Transverse colon (tissue), 4 donors: Measurements from ENCODE around the gene SYMPK. TPM values are rescaled to one million over a fixed set of nuclear protein-coding genes. Genes with fewer than 3 reads are reported as not detected.
"Not testable (repeated sequence)": the region's sequence is repeated elsewhere in the genome, so short reads cannot be mapped to it uniquely, and the experiment has no call there.

Experiments
- DNase-seq: peaks from one replicate; pipeline ENCODE4 v3.0.0-alpha.2; 2019
- H3K27ac ChIP-seq, 4 donors: fragments of 200-600 bp; sonication (generic); 2 replicates each; pipeline ENCODE4 v1.5.1; 2016 to 2018; ENCODE audit warnings: inconsistent platforms in 4 of 4
- H3K27me3 ChIP-seq: fragments of 200-600 bp; sonication (generic); 2 replicates; pipeline ENCODE4 v1.5.1; 2017; ENCODE audit warnings: inconsistent platforms
- H3K36me3 ChIP-seq, 4 donors: fragments of 200-600 bp; sonication (generic); 2 replicates each; pipeline ENCODE4 v1.5.1; 2017 to 2019; ENCODE audit warnings: inconsistent platforms in 4 of 4
- H3K4me1 ChIP-seq, 4 donors: fragments of 200-600 bp; sonication (generic); 2 replicates each; pipeline ENCODE4 v1.5.1; 2017 to 2020; ENCODE audit warnings: inconsistent platforms in 4 of 4
- H3K4me3 ChIP-seq, 4 donors: fragments of 200-600 bp; sonication (generic); 1 replicate in 1 of 4; 2 replicates in 3 of 4; pipeline versions ENCODE4 v1.5.1 to v1.6.1; 2017 to 2019; ENCODE audit warnings: inconsistent platforms in 4 of 4
- H3K9me3 ChIP-seq, 2 donors: fragments of 200-600 bp; sonication (generic); 2 replicates each; pipeline ENCODE4 v1.5.1; 2017 to 2019; ENCODE audit warnings: inconsistent platforms in 2 of 2
- CTCF ChIP-seq, 5 experiments: fragments of 200-600 bp in 3 of 5; fragments of 450-650 bp in 2 of 5; sonication (generic) in 3 of 5; IDR thresholded peaks; 1 replicate in 2 of 5; 2 replicates in 3 of 5; pipeline ENCODE4 v1.5.1; 2016 to 2017; ENCODE audit warnings: antibody characterized with exemption in 5 of 5, inconsistent platforms in 3 of 5, mild to moderate bottlenecking in 2 of 5, moderate library complexity in 1 of 5
- EP300 ChIP-seq: sonication (generic); formaldehyde crosslinking; IDR thresholded peaks from one replicate; pipeline ENCODE4 v1.6.1; 2017; ENCODE audit warnings: antibody characterized with exemption, low read depth
- POLR2A ChIP-seq: fragments of 450-650 bp; IDR thresholded peaks from one replicate; pipeline ENCODE4 v1.6.1; 2016; ENCODE audit warnings: antibody characterized with exemption, mild to moderate bottlenecking, moderate library complexity
- POLR2AphosphoS5 ChIP-seq, 3 donors: sonication (generic); formaldehyde crosslinking; IDR thresholded peaks; one replicate each; pipeline ENCODE4 v1.6.1; 2016; ENCODE audit warnings: antibody characterized with exemption in 3 of 3
- WGBS, 2 donors: methylation state at CpG; one replicate each; pipeline ENCODE4 v1.1.5; 2018; ENCODE audit warnings: low coverage in 1 of 2; 5-methylcytosine and 5-hydroxymethylcytosine counted together
- in situ Hi-C, 4 donors: fragments of 200-750 bp; cut with MboI; loops; one replicate each; pipeline versions ENCODE4 v1.15.0 to v1.15.1; 2017; ENCODE audit warnings: low sequenced_read_pairs in 3 of 4, low pct_ligation_motif_present in 1 of 4, low pct_unique_long_range_greater_than_20kb in 1 of 4
- intact Hi-C: fragments of 100-400 bp; cut with DNase I; formaldehyde crosslinking; loops from one replicate; pipeline ENCODE4 v1.15.1; 2023; ENCODE audit warnings: low total_unique reads
- total RNA-seq, 4 donors: library from RNA; depleted of rRNA; stranded (reverse); fragments of >200 nt; gene quantifications; one replicate each; pipeline ENCODE4 v1.1.0, GENCODE V29; 2016

The SYMPK gene
- total RNA-seq, 4 donors from 2014 or later, result 35.2 to 189 (median 81.9) TPM

DNA sequence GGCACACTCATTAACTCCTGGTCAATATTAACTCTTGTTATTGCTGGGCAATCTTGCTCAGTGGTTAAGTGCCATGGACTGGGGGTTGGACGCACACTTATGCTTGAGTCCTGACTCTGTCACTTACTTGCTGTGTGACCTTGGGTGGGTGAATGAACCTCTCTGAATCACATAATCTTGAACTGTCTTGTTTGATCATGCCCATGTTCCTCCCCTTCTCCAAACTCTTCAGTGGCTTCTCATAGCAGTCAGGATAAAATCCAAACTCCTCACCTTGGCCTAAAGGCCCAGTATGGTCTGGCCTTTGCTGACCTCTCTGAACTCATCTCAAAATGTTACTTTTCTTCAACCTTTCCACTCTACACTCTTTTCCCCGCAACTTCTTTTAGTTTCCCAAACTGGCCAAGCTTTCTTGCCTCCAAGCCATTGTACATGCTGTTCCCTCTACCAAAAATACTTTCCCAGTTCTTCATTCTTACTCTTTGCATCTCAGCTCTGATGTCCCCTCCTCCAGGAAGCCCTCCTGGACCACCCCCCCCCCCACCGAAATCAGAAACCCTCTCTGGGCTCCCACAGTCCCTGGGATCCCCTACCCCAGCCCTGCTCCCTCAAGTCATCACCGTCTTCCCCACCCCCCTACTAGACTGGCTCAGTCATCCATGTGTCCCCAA is 37.1 kb upstream of the SYMPK start:
- TF ChIP-seq CTCF (IDR thresholded peaks at IDR 0.05), result no peak
- TF ChIP-seq POLR2A, result no peak
- no peak for TF ChIP-seq EP300
- TF ChIP-seq POLR2AphosphoS5 (IDR thresholded peaks at IDR 0.05), result no peak
- 84 to 93% methylated on average over 3 to 4 of the region's 4 CpGs for WGBS, 2 donors
- in situ Hi-C loops (no loop called here), intact Hi-C loops (no loop called here)
- Histone ChIP-seq H3K4me3 (no peak overlapping the region), H3K4me1 (peaks cover 13 to 29% (median 22%) of the 10 kb centered on the region in 4 donors), H3K36me3 (peaks cover 0 to 9% (median 0%) of the 10 kb centered on the region in 4 donors), H3K9me3 (no peaks in the 10 kb centered on the region), H3K27me3 (no peaks in the 10 kb centered on the region), H3K27ac (no peak overlapping the region)
- no peak for DNase-seq

GRCh38 chr19:45899253-45899652 is 36.3 kb upstream of the SYMPK start:
- in situ Hi-C loops (no loop called here), intact Hi-C loops (no loop called here)
- Histone ChIP-seq H3K36me3 (peaks cover 0 to 9% (median 0%) of the 10 kb centered on the region in 4 donors), H3K27me3 (no peaks in the 10 kb centered on the region), H3K4me3 (no peak overlapping the region), H3K9me3 (no peaks in the 10 kb centered on the region), H3K27ac (no peak overlapping the region), H3K4me1 (peaks cover 13 to 29% (median 22%) of the 10 kb centered on the region in 4 donors)
- 89 to 93% methylated on average over 3 to 7 of the region's 7 CpGs for WGBS, 2 donors
- no peak for DNase-seq
- no peak for TF ChIP-seq CTCF (IDR thresholded peaks at IDR 0.05)
- TF ChIP-seq POLR2A, result no peak
- TF ChIP-seq EP300, result no peak
- TF ChIP-seq POLR2AphosphoS5 (IDR thresholded peaks at IDR 0.05), result no peak

DNA sequence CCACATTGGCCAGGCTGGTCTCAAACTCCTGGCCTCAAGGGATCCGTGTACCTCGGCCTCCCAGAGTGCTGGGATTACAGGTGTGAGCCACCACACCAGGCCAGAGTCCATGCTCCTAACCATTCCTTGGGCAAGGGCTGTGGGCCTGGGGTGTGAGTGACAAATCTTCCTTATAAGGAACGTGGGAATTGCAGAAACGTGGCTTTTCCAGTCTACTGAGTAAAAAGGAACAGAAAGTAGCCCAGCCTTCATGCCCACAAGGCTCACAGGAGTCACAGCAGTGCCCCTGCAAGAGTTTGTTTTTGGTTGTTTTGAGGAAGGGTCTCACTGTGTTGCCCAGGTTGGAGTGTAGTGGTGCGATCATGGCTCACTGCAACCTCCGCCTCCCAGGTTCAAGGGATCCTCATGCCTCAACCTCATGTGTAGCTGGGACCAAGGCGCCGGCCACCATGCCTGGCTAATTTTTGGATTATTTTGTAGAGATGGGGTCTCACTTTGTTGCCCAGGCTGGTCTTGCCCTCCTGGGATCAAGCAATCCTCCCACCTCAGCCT is 34.4 kb upstream of the SYMPK start:
- in situ Hi-C loops (no loop called here), intact Hi-C loops (no loop called here)
- no peak for TF ChIP-seq CTCF (IDR thresholded peaks at IDR 0.05)
- TF ChIP-seq POLR2AphosphoS5 (IDR thresholded peaks at IDR 0.05), result no peak
- TF ChIP-seq EP300, result no peak
- TF ChIP-seq POLR2A, result no peak
- H3K36me3 ChIP-seq, result peaks cover 0 to 9% (median 0%) of the 10 kb centered on the region in 4 donors
- no peak overlapping the region for H3K4me3 ChIP-seq
- WGBS, 2 donors, result 88% methylated on average over 8 of the region's 8 CpGs; no CpG with 5 or more reads in 1 of the 2 donors
- no peak overlapping the region for H3K27ac ChIP-seq
- peaks cover 8 to 22% (median 15%) of the 10 kb centered on the region in 4 donors for H3K4me1 ChIP-seq
- H3K27me3 ChIP-seq, result no peaks in the 10 kb centered on the region
- no peak for DNase-seq
- no peaks in the 10 kb centered on the region for H3K9me3 ChIP-seq

DNA sequence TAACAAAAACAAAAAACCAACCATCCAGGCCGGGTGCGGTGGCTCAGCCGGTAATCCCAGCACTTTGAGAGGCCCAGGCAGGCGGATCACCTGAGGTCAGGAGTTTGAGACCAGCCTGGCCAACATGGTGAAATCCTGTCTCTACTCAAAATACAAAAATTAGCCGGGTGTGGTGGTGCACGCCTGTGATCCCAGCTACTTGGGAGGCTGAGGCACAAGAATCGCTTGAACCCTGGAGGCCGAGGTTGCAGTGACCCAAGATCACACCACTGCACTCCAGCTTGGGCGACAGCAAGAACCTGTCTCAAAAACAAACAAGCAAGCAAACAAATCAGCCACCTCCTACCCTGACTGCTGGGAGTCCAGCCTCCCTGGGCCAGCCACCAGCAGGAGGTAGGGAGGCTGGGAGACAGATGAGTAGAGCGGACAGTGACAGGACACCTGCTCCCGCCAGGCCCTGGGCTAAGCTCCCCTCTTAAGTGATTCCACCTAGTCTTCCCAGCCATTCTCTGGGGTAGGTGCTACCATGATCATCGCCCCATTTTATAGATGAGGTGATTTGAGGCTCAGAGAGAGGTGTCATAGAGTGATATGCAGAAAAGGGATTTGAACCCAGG is 33.1 kb upstream of the SYMPK start:
- WGBS, 2 donors, result 95% methylated on average over 12 of the region's 12 CpGs; no CpG with 5 or more reads in 1 of the 2 donors
- H3K36me3 ChIP-seq, H3K27ac ChIP-seq, H3K9me3 ChIP-seq, in situ Hi-C loops, H3K4me3 ChIP-seq, H3K27me3 ChIP-seq, DNase-seq, intact Hi-C loops: not testable (repeated sequence)
- H3K4me1 ChIP-seq, result peaks cover 6 to 11% (median 7%) of the 10 kb centered on the region in 4 donors
